Neural progenitor cell (in vitro differentiated cells): ENCODE results near the gene CFAP92. TPM values are rescaled to one million over a fixed set of nuclear protein-coding genes. Genes with fewer than 3 reads are reported as not detected.
A peak's percentile ranks its signal among the peaks of the same experiment; 100 is the strongest.

Experiments used
- DNase-seq: peaks from one replicate; pipeline ENCODE4 v3.0.0-alpha.2; 2016; ENCODE audit warnings: low spot score
- H2AFZ ChIP-seq: fragments of 200-600 bp; sonication (generic); replicated peaks from 2 replicates; pipeline ENCODE4 v1.6.1; 2016; ENCODE audit warnings: antibody characterized with exemption
- H3F3A ChIP-seq: fragments of 200-600 bp; sonication (generic); 2 replicates; pipeline ENCODE4 v1.6.1; 2016; ENCODE audit warnings: antibody characterized with exemption, low read depth
- H3K27ac ChIP-seq: fragments of 200-600 bp; sonication (generic); 2 replicates; pipeline ENCODE4 v1.5.1; 2016; ENCODE audit warnings: mild to moderate bottlenecking
- H3K27me3 ChIP-seq: fragments of 200-600 bp; sonication (generic); 2 replicates; pipeline ENCODE4 v1.6.1; 2016; ENCODE audit warnings: mild to moderate bottlenecking, moderate library complexity
- H3K36me3 ChIP-seq: fragments of 200-600 bp; sonication (generic); 2 replicates; pipeline ENCODE4 v1.5.1; 2016
- H3K4me1 ChIP-seq: fragments of 200-600 bp; sonication (generic); 2 replicates; pipeline ENCODE4 v1.6.1; 2016; ENCODE audit warnings: mixed run types
- H3K4me2 ChIP-seq: fragments of 200-600 bp; sonication (generic); 2 replicates; pipeline ENCODE4 v1.6.1; 2016
- H3K4me3 ChIP-seq: fragments of 200-600 bp; sonication (generic); 2 replicates; pipeline ENCODE4 v1.5.1; 2016
- H3K79me2 ChIP-seq: fragments of 200-600 bp; sonication (generic); 2 replicates; pipeline ENCODE4 v1.6.1; 2016; ENCODE audit warnings: low read depth
- H3K9ac ChIP-seq: fragments of 200-600 bp; sonication (generic); 2 replicates; pipeline ENCODE4 v1.6.1; 2016
- H3K9me3 ChIP-seq: fragments of 200-600 bp; sonication (generic); 2 replicates; pipeline ENCODE4 v1.5.1; 2016; ENCODE audit warnings: low read depth
- H4K20me1 ChIP-seq: fragments of 200-600 bp; sonication (generic); 2 replicates; pipeline ENCODE4 v1.6.1; 2016; ENCODE audit warnings: low read depth
- H3K27ac Mint-ChIP-seq: 3 replicates; pipeline ENCODE4 v1.8.0; 2021; ENCODE audit warnings: mixed read lengths
- H3K27me3 Mint-ChIP-seq: 2 replicates; pipeline ENCODE4 v1.8.0; 2022; ENCODE audit warnings: low read depth, mild to moderate bottlenecking, inconsistent platforms, moderate library complexity, mixed read lengths; ENCODE audit not compliant: insufficient read depth
- H3K36me3 Mint-ChIP-seq: 3 replicates; pipeline ENCODE4 v1.8.0; 2021; ENCODE audit warnings: mixed read lengths
- H3K4me1 Mint-ChIP-seq: 3 replicates; pipeline ENCODE4 v1.8.0; 2021; ENCODE audit warnings: mixed read lengths
- H3K4me3 Mint-ChIP-seq: 3 replicates; pipeline ENCODE4 v1.8.0; 2021; ENCODE audit warnings: mild to moderate bottlenecking, moderate library complexity, mixed read lengths
- H3K9me3 Mint-ChIP-seq: 3 replicates; pipeline ENCODE4 v1.8.0; 2020; ENCODE audit warnings: mixed read lengths
- CTCF ChIP-seq: fragments of 200-600 bp; sonication (generic); IDR thresholded peaks from 2 replicates; pipeline ENCODE4 v1.5.1; 2017; ENCODE audit warnings: antibody characterized with exemption, mild to moderate bottlenecking
- EZH2 ChIP-seq: fragments of 200-600 bp; sonication (generic); IDR thresholded peaks from 2 replicates; pipeline ENCODE4 v1.6.1; 2017; ENCODE audit warnings: antibody characterized with exemption, mild to moderate bottlenecking, moderate library complexity
- EZH2phosphoT487 ChIP-seq: fragments of 200-600 bp; sonication (generic); IDR thresholded peaks from 2 replicates; pipeline ENCODE4 v1.6.1; 2017; ENCODE audit warnings: antibody characterized with exemption
- total RNA-seq: library from RNA; depleted of rRNA; stranded (reverse); fragments of >200 nt; gene quantifications from 2 replicates; pipeline ENCODE4 v1.2.3, GENCODE V29; 2015; ENCODE audit warnings: low replicate concordance

CFAP92 gene
- total RNA-seq, 1 donor from 2014 or later, result 5.5 TPM

GRCh38 chr3:129033633-129034321, 39.9 kb upstream of the CFAP92 start:
- Mint-ChIP-seq H3K27me3 (no peaks in the 10 kb centered on the region), H3K27ac (no peak overlapping the region), H3K4me3 (no peak overlapping the region), H3K4me1 (peaks cover 3% of the 10 kb centered on the region), H3K9me3 (no peaks in the 10 kb centered on the region), H3K36me3 (peaks cover 23% of the 10 kb centered on the region)
- Histone ChIP-seq H3K79me2 (no peaks in the 10 kb centered on the region), H2AFZ (no peak overlapping the region), H3K27me3 (no peaks in the 10 kb centered on the region), H3K4me1 (no peaks in the 10 kb centered on the region), H3K9ac (no peak overlapping the region), H3K36me3 (no peaks in the 10 kb centered on the region), H3K9me3 (no peaks in the 10 kb centered on the region), H3K4me2 (no peak overlapping the region), H4K20me1 (no peaks in the 10 kb centered on the region), H3F3A (no peaks in the 10 kb centered on the region), H3K4me3 (no peak overlapping the region), H3K27ac (no peak overlapping the region)
- no peak for TF ChIP-seq EZH2
- no peak for DNase-seq

- no peaks in the 10 kb centered on the region for H3K9me3 Mint-ChIP-seq
- H3K4me3 Mint-ChIP-seq, result no peak overlapping the region
- Histone ChIP-seq H3K9ac (no peak overlapping the region), H3K36me3 (no peaks in the 10 kb centered on the region), H3K79me2 (no peaks in the 10 kb centered on the region), H4K20me1 (no peaks in the 10 kb centered on the region), H3K4me3 (no peak overlapping the region), H3K27ac (no peak overlapping the region), H3K4me1 (no peaks in the 10 kb centered on the region), H3F3A (no peaks in the 10 kb centered on the region), H3K27me3 (peaks cover 4% of the 10 kb centered on the region), H2AFZ (no peak overlapping the region), H3K9me3 (no peaks in the 10 kb centered on the region), H3K4me2 (no peak overlapping the region)
- no peak for DNase-seq
- no peaks in the 10 kb centered on the region for H3K27me3 Mint-ChIP-seq
- peak overlapping the region; percentile 82 for H3K27ac Mint-ChIP-seq
- H3K36me3 Mint-ChIP-seq, result peaks cover 20% of the 10 kb centered on the region
- H3K4me1 Mint-ChIP-seq, result peaks cover 3% of the 10 kb centered on the region
- no peak for TF ChIP-seq EZH2
- no peak for TF ChIP-seq CTCF
- TF ChIP-seq EZH2phosphoT487, result no peak
Observed at GRCh38 chr3:129033151-129033550, 39.3 kb upstream of the CFAP92 start.

- H3K4me3 ChIP-seq, result no peak overlapping the region
- no peaks in the 10 kb centered on the region for H3F3A ChIP-seq
- no peaks in the 10 kb centered on the region for H3K4me1 ChIP-seq
- no peak overlapping the region for H3K27ac Mint-ChIP-seq
- H3K4me1 Mint-ChIP-seq, result peaks cover 3% of the 10 kb centered on the region
- no peak overlapping the region for H2AFZ ChIP-seq
- no peaks in the 10 kb centered on the region for H3K9me3 ChIP-seq
- H4K20me1 ChIP-seq, result no peaks in the 10 kb centered on the region
- no peaks in the 10 kb centered on the region for H3K36me3 ChIP-seq
- H3K9ac ChIP-seq, result no peak overlapping the region
- H3K4me3 Mint-ChIP-seq, result no peak overlapping the region
- H3K79me2 ChIP-seq, result no peaks in the 10 kb centered on the region
- H3K27me3 ChIP-seq, result peaks cover 9% of the 10 kb centered on the region
- DNase-seq, result no peak
- no peak overlapping the region for H3K27ac ChIP-seq
- peaks cover 20% of the 10 kb centered on the region for H3K36me3 Mint-ChIP-seq
- TF ChIP-seq EZH2 (no peak), EZH2phosphoT487 (no peak), CTCF (no peak)
- no peak overlapping the region for H3K4me2 ChIP-seq
- no peaks in the 10 kb centered on the region for H3K9me3 Mint-ChIP-seq
- H3K27me3 Mint-ChIP-seq, result no peaks in the 10 kb centered on the region
Observed at GRCh38 chr3:129032716-129033115, 38.8 kb upstream of the CFAP92 start.

- Mint-ChIP-seq H3K36me3 (peaks cover 20% of the 10 kb centered on the region), H3K27me3 (no peaks in the 10 kb centered on the region), H3K9me3 (no peaks in the 10 kb centered on the region), H3K4me3 (no peak overlapping the region), H3K4me1 (peaks cover 6% of the 10 kb centered on the region), H3K27ac (peak overlapping the region; percentile 53)
- peaks cover 2% of the 10 kb centered on the region for H3K4me1 ChIP-seq
- H3K9me3 ChIP-seq, result no peaks in the 10 kb centered on the region
- no peak for DNase-seq
- H3F3A ChIP-seq, result no peaks in the 10 kb centered on the region
- no peaks in the 10 kb centered on the region for H3K36me3 ChIP-seq
- peaks cover 16% of the 10 kb centered on the region for H3K27me3 ChIP-seq
- H4K20me1 ChIP-seq, result no peaks in the 10 kb centered on the region
- no peak overlapping the region for H3K4me3 ChIP-seq
- no peaks in the 10 kb centered on the region for H3K79me2 ChIP-seq
- H3K9ac ChIP-seq, result no peak overlapping the region
- TF ChIP-seq CTCF, result no peak
- no peak for TF ChIP-seq EZH2phosphoT487
- no peak for TF ChIP-seq EZH2
- H2AFZ ChIP-seq, result no peak overlapping the region
- H3K27ac ChIP-seq, result no peak overlapping the region
- no peak overlapping the region for H3K4me2 ChIP-seq
Observed at GRCh38 chr3:129031476-129032215, 37.8 kb upstream of the CFAP92 start.
